Ascending aorta (tissue), 2 donors: ENCODE measurements around the gene SRRM1. TPM values are rescaled to one million over a fixed set of nuclear protein-coding genes. Genes with fewer than 3 reads are reported as not detected.

Experiments
- DNase-seq, 2 donors: peaks; one replicate each; pipeline ENCODE4 v3.0.0-alpha.2; 2019; ENCODE audit warnings: low spot score in 2 of 2
- H3K27ac ChIP-seq, 2 donors: fragments of 200-600 bp; sonication (generic); one replicate each; pipeline ENCODE4 v1.5.1; 2016 to 2017; ENCODE audit warnings: mild to moderate bottlenecking in 1 of 2
- H3K27me3 ChIP-seq: fragments of 200-600 bp; sonication (generic); one replicate; pipeline ENCODE4 v1.5.1; 2017
- H3K36me3 ChIP-seq, 2 donors: fragments of 200-600 bp; sonication (generic); one replicate each; pipeline ENCODE4 v1.5.1; 2016
- H3K4me1 ChIP-seq, 2 donors: fragments of 200-600 bp; sonication (generic); one replicate each; pipeline ENCODE4 v1.5.1; 2016 to 2017; ENCODE audit warnings: mild to moderate bottlenecking in 1 of 2
- H3K4me3 ChIP-seq, 2 donors: fragments of 200-600 bp; sonication (generic); one replicate each; pipeline ENCODE4 v1.5.1; 2016 to 2017; ENCODE audit warnings: mild to moderate bottlenecking in 1 of 2
- H3K9me3 ChIP-seq, 2 donors: fragments of 200-600 bp; sonication (generic); one replicate each; pipeline ENCODE4 v1.5.1; 2016
- CTCF ChIP-seq, 3 experiments: fragments of 200-600 bp in 2 of 3; fragments of 450-650 bp in 1 of 3; sonication (generic) in 2 of 3; IDR thresholded peaks; one replicate each; pipeline ENCODE4 v1.5.1; 2016 to 2019; ENCODE audit warnings: antibody characterized with exemption in 3 of 3, mild to moderate bottlenecking in 1 of 3, moderate library complexity in 1 of 3
- intact Hi-C: fragments of 100-400 bp; cut with DNase I; formaldehyde crosslinking; loops from one replicate; pipeline ENCODE4 v1.15.1; 2023
- total RNA-seq: library from RNA; depleted of rRNA; stranded (reverse); fragments of >200 nt; gene quantifications from one replicate; pipeline ENCODE4 v1.1.0, GENCODE V29; 2016

The SRRM1 gene
- total RNA-seq, 1 donor from 2014 or later = 90.5 TPM

GRCh38 chr1:24636661-24637357 is 6.3 kb upstream of the SRRM1 start:
- Histone ChIP-seq H3K4me1 (peaks cover 3 to 5% of the 10 kb centered on the region in 2 donors), H3K27me3 (no peaks in the 10 kb centered on the region), H3K27ac (no peak overlapping the region), H3K36me3 (no peaks in the 10 kb centered on the region), H3K4me3 (no peak overlapping the region), H3K9me3 (no peaks in the 10 kb centered on the region)
- intact Hi-C loops = loop anchor here (5.0 kb wide), 2 partner anchors 220 to 435 kb away; partner anchors contain the start of gene NIPAL3
- TF ChIP-seq CTCF (IDR thresholded peaks at IDR 0.05) = no peak
- no peak for DNase-seq

- no peaks in the 10 kb centered on the region for H3K27me3 ChIP-seq
- no peak overlapping the region for H3K4me3 ChIP-seq
- H3K36me3 ChIP-seq = no peaks in the 10 kb centered on the region
- DNase-seq = no peak
- peaks cover 4 to 7% of the 10 kb centered on the region in 2 donors for H3K4me1 ChIP-seq
- no peak overlapping the region for H3K27ac ChIP-seq
- no peak for TF ChIP-seq CTCF (IDR thresholded peaks at IDR 0.05)
- H3K9me3 ChIP-seq = no peaks in the 10 kb centered on the region
- intact Hi-C loops = loop anchor here (5.0 kb wide), 2 partner anchors 222 to 437 kb away; partner anchors contain the start of gene NIPAL3
These were observed 4.0 kb upstream of the SRRM1 start for GRCh38 chr1:24639094-24639493.

DNA sequence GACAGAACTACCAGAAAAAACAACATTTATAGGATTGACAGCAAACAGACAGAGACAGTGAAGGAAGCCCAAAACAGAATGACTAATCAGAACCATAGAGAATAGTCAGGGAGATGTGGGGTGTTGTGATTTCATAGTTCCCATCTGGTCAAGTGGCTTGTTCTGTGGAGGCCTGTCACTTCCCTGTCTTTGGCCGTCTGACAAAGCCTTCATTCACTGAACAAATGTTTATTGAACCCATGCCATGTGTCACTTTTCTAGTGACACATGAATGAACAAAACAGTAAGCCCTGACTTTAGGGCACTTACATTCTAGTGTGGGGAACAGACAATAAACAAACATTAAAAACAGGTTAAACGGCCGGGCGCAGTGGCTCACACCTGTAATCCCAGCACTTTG is 3.2 kb upstream of the SRRM1 start:
- H3K27me3 ChIP-seq = no peaks in the 10 kb centered on the region
- H3K27ac ChIP-seq = no peak overlapping the region
- H3K36me3 ChIP-seq = no peaks in the 10 kb centered on the region
- intact Hi-C loops = loop anchor here (5.0 kb wide), 4 partner anchors 223 to 1522 kb away; partner anchors contain the start of genes NIPAL3 and SYF2
- no peak for DNase-seq
- H3K9me3 ChIP-seq = no peaks in the 10 kb centered on the region
- TF ChIP-seq CTCF (IDR thresholded peaks at IDR 0.05) = no peak
- no peak overlapping the region for H3K4me3 ChIP-seq
- peaks cover 8 to 13% of the 10 kb centered on the region in 2 donors for H3K4me1 ChIP-seq

DNA sequence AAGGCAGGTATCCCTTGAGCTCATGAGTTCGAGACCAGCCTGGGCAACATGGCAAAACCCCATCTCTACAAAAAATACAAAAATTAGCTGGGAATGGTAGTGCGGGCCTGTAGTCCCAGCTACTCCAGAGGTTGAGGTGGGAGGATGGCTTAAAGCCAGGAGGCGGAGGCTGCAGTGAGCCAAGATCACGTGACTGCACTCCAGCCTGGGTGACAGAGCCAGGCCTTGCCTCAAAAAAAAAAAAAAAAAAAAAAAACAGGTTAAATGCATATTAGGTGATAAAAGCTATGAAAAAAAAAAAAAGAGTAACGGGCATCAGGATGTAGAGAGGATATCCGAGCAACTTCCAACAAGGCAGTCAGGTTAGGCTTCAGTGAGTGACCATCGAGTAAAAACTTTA is 2.8 kb upstream of the SRRM1 start:
- no peaks in the 10 kb centered on the region for H3K36me3 ChIP-seq
- H3K9me3 ChIP-seq = no peaks in the 10 kb centered on the region
- no peak for DNase-seq
- H3K27ac ChIP-seq = no peak overlapping the region
- no peak for TF ChIP-seq CTCF (IDR thresholded peaks at IDR 0.05)
- peaks cover 8 to 15% of the 10 kb centered on the region in 2 donors for H3K4me1 ChIP-seq
- H3K4me3 ChIP-seq = no peak overlapping the region
- H3K27me3 ChIP-seq = no peaks in the 10 kb centered on the region
- intact Hi-C loops = loop anchor here (5.0 kb wide), 2 partner anchors 592 to 1522 kb away; partner anchors contain the start of gene SYF2

GRCh38 chr1:24641646-24642151 is 1.4 kb upstream of the SRRM1 start:
- intact Hi-C loops = loop anchor here (2.0 to 5.0 kb wide), 3 partner anchors 103 to 1521 kb away; partner anchors contain the start of genes CLIC4 and SYF2
- Histone ChIP-seq H3K27ac (peak overlapping the region; percentile 95 to 100), H3K9me3 (no peaks in the 10 kb centered on the region), H3K27me3 (no peaks in the 10 kb centered on the region), H3K4me1 (peaks cover 8 to 15% of the 10 kb centered on the region in 2 donors), H3K36me3 (peaks cover 8 to 9% of the 10 kb centered on the region in 2 donors), H3K4me3 (peak overlapping the region; percentile 73 to 88)
- peak in 1 of 2 donors; percentile 71 for DNase-seq
- no peak for TF ChIP-seq CTCF (IDR thresholded peaks at IDR 0.05)
